ENCODE results near the gene TSPAN9. TPM values are rescaled to one million over a fixed set of nuclear protein-coding genes. Genes with fewer than 3 reads are reported as not detected.

Gene TSPAN9
- polyA plus RNA-seq, 1 experiment, result 67.0 TPM

DNA sequence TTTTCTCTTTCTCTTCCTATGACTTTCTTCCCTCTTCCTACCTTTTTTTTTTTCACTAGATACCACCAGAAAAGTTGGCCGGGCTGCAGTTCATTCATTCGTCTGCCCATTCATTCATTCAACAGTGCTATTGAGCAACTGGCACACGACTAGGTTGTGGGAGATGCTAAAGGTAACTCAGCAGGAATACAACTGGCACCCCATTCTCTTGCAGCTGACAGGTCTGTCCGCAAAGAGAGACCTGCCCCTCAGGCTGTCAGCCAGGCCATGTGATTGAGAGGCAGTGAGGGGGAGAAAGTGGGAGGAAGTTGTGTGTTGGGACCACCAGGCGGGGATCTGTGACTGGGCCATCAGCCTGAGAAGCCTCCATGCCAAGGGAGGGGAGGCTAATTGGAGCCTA lies 105.2 kb downstream of the TSPAN9 start:
- POLR2A ChIA-PET, result no interaction called here
- Histone ChIP-seq H3K27me3 (ENCODE audit: control insufficient read depth, insufficient read depth, low read length) (no peaks in the 10 kb centered on the region), H3K4me3 (ENCODE audit: low read depth, low read length) (no peak overlapping the region), H3K36me3 (ENCODE audit: control insufficient read depth, insufficient read depth, low read length) (no peaks in the 10 kb centered on the region)
- TF ChIP-seq, protein P1, sequence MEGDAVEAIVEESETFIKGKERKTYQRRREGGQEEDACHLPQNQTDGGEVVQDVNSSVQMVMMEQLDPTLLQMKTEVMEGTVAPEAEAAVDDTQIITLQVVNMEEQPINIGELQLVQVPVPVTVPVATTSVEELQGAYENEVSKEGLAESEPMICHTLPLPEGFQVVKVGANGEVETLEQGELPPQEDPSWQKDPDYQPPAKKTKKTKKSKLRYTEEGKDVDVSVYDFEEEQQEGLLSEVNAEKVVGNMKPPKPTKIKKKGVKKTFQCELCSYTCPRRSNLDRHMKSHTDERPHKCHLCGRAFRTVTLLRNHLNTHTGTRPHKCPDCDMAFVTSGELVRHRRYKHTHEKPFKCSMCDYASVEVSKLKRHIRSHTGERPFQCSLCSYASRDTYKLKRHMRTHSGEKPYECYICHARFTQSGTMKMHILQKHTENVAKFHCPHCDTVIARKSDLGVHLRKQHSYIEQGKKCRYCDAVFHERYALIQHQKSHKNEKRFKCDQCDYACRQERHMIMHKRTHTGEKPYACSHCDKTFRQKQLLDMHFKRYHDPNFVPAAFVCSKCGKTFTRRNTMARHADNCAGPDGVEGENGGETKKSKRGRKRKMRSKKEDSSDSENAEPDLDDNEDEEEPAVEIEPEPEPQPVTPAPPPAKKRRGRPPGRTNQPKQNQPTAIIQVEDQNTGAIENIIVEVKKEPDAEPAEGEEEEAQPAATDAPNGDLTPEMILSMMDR (IDR thresholded peaks at IDR 0.05; ENCODE audit: insufficient read depth, low read depth, low read length), result no peak
- no peak for DNase-seq (ENCODE audit: low read depth)
- CTCF ChIA-PET, result no interaction called here

DNA sequence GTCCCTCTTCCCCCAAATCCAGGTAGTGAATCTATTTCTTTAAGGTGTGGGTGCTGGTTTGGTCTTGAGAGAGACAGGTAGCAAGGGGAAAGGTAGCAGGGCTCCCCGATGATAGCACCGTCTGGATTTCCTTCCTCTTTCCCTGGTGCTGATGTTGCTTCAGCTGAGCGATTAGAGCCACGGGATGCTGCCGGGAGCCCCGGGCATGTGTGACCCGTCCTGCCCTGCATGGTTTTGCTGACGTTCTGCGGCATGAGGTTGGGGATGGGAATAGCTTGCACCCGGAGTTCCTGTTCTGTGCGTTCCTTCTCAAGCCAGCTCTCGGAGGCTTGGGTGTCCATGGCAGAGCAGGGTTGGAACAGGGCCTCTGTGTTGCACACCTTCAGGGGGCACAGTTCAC lies 107.3 kb downstream of the TSPAN9 start:
- no peak for DNase-seq (ENCODE audit: low read depth)
- Histone ChIP-seq H3K36me3 (ENCODE audit: control insufficient read depth, insufficient read depth, low read length) (no peaks in the 10 kb centered on the region), H3K27me3 (ENCODE audit: control insufficient read depth, insufficient read depth, low read length) (no peaks in the 10 kb centered on the region), H3K4me3 (ENCODE audit: low read depth, low read length) (no peak overlapping the region)
- POLR2A ChIA-PET, result no interaction called here
- CTCF ChIA-PET, result interaction anchor here (1.4 to 2.9 kb wide), 2 partner anchors 18 to 116 kb away, joined by 5 to 19 read pairs; no protein-coding TSS in a partner anchor
- TF ChIP-seq, protein P1 (IDR thresholded peaks at IDR 0.05; ENCODE audit: insufficient read depth, low read depth, low read length), result no peak

DNA sequence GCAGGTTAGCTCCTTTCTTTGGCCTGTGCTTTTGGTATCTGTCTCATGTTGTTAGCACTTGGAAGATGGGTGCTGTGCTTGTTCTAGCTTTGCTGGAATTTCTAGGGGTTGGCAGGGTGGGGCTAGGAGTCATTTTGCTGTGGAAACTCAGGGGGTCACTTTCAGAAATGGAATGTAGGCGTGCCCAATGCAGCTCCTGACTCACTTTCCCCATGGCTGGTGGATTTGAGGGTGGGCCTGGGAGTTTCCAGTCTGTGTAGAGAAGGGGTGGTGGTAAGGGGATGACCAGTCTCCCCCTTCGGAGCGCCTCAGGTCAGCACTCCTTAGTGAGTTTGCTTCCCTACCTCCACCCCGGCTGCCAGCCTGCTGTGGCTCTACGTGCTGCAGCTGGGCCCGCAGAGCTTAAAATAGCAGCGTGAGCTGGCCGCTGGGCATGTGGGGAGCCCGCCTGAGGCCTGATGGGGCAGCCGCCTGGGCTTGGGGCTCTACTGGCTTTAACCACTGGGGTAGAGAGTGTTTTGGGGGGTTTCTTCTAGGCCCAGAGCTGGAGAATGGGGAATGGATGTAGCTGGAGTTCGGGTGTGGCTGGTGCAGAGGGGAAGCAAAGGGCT lies 108.2 kb downstream of the TSPAN9 start:
- Histone ChIP-seq H3K27me3 (ENCODE audit: control insufficient read depth, insufficient read depth, low read length) (no peaks in the 10 kb centered on the region), H3K36me3 (ENCODE audit: control insufficient read depth, insufficient read depth, low read length) (no peaks in the 10 kb centered on the region), H3K4me3 (ENCODE audit: low read depth, low read length) (no peak overlapping the region)
- ChIA-PET CTCF (interaction anchor here (0.6 to 2.9 kb wide), 8 partner anchors 9 to 115 kb away, joined by 3 to 19 read pairs (median 4); no protein-coding TSS in a partner anchor), POLR2A (no interaction called here)
- TF ChIP-seq, protein P1 (IDR thresholded peaks at IDR 0.05; ENCODE audit: insufficient read depth, low read depth, low read length), result no peak
- no peak for DNase-seq (ENCODE audit: low read depth)

DNA sequence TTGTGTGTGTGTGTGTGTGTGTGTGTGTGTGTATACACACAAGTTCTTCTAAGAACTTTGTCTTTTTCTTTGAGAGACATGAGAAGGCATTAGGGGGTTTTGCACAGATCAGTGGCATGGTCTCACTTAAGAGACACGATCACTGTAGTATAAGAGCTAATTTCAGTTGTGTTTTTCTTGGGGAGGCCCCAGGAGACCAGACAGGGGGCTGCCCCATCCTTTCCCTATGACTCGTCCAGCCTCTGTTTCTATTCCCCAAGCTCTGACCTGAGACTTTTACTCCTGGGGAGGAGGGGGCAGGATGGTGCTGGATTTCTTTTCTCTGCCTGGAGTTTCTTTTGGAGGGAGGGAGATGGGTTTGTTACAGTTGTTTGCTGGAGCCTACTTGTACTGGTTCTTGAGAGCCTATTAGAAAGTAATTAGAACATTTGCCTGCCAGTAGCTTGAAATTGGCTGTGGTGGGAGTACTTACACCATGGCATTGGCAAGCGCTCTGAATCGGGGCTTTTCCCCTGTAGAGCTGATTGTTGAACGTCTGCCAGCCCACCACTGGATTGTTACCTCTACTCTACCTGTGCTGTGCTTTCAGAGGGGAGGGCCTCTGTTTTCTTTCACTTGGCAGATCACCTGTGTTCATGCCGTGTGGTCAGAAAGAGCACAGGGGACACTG lies 109.5 kb downstream of the TSPAN9 start:
- TF ChIP-seq, protein P1 (IDR thresholded peaks at IDR 0.05; ENCODE audit: insufficient read depth, low read depth, low read length), result no peak
- no peak overlapping the region for H3K4me3 ChIP-seq (ENCODE audit: low read depth, low read length)
- ChIA-PET POLR2A (no interaction called here), CTCF (interaction anchor here (0.6 to 2.9 kb wide), 8 partner anchors 8 to 477 kb away, joined by 3 to 19 read pairs (median 4); no protein-coding TSS in a partner anchor)
- H3K27me3 ChIP-seq (ENCODE audit: control insufficient read depth, insufficient read depth, low read length), result no peaks in the 10 kb centered on the region; the same call in 1 of the 2 replicates
- no peak for DNase-seq (ENCODE audit: low read depth)
- no peaks in the 10 kb centered on the region for H3K36me3 ChIP-seq (ENCODE audit: control insufficient read depth, insufficient read depth, low read length)
